ENCODE measurements around the gene BACH1.

BACH1 gene

GRCh38 chr21:29303288-29303687 lies 4.6 kb downstream of the BACH1 start:
- no peak for DNase-seq (ENCODE audit: extremely low spot score)
- POLR2A ChIA-PET: interaction anchor here (0.7 to 2.2 kb wide), 2 partner anchors 11 to 68 kb away, joined by 3 to 12 read pairs; no protein-coding TSS in a partner anchor
- CTCF ChIA-PET: interaction anchor here (1.0 to 3.7 kb wide), 10 partner anchors 11 to 216 kb away, joined by 3 to 16 read pairs (median 4); no protein-coding TSS in a partner anchor
- no peak for TF ChIP-seq CTCF (IDR thresholded peaks at IDR 0.05; ENCODE audit: control extremely low read depth, extremely low read depth, low read depth, missing control alignments)

- TF ChIP-seq CTCF (IDR thresholded peaks at IDR 0.05; ENCODE audit: control extremely low read depth, extremely low read depth, low read depth, missing control alignments): no peak
- CTCF ChIA-PET: no interaction called here
- POLR2A ChIA-PET: interaction anchor here (1.6 kb wide), 1 partner anchor 14 kb away, joined by 7 read pairs; no protein-coding TSS in a partner anchor
- DNase-seq (ENCODE audit: extremely low spot score): no peak
These were observed 5.9 kb downstream of the BACH1 start for GRCh38 chr21:29304597-29304996.

DNA sequence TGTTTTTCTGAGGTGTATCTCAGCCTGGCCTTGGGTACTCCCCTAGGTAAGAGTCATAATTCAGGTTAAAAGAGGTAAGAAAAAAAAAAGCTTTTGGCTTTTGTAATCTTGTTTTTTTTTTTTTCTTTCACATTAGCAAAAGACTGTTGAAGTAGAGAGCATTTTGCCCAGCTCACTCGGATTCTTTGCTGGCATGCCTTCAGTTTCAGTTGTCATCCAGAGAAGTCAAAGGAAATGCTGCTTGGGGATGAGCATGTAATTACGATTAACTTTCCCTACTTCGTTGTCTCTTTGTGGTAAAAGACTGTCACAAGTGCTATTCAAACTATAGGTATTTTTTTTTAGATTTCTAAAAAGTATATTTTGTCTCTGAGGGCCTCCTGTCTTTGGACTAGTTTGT lies 6.3 kb downstream of the BACH1 start:
- no peak for DNase-seq (ENCODE audit: extremely low spot score)
- POLR2A ChIA-PET: interaction anchor here (1.6 kb wide), 1 partner anchor 14 kb away, joined by 7 read pairs; no protein-coding TSS in a partner anchor

GRCh38 chr21:29305561-29305960 lies 6.8 kb downstream of the BACH1 start:
- DNase-seq (ENCODE audit: extremely low spot score): no peak
- TF ChIP-seq CTCF (IDR thresholded peaks at IDR 0.05; ENCODE audit: control extremely low read depth, extremely low read depth, low read depth, missing control alignments): no peak
- ChIA-PET POLR2A (interaction anchor here (1.6 kb wide), 1 partner anchor 13 kb away, joined by 7 read pairs; no protein-coding TSS in a partner anchor), CTCF (interaction anchor here (1.1 kb wide), 1 partner anchor 71 kb away, joined by 3 read pairs; no protein-coding TSS in a partner anchor)

More for the DNA sequence above, 6.3 kb downstream of the BACH1 start:
- no peak for TF ChIP-seq CTCF (IDR thresholded peaks at IDR 0.05; ENCODE audit: control extremely low read depth, extremely low read depth, low read depth, missing control alignments)
- CTCF ChIA-PET: no interaction called here

- ChIA-PET POLR2A (interaction anchor here (1.0 kb wide), 1 partner anchor 8 kb away, joined by 5 read pairs; the partner anchor contains the start of gene BACH1), CTCF (interaction anchor here (1.1 to 1.8 kb wide), 2 partner anchors 9 to 41 kb away, joined by 3 to 4 read pairs; no protein-coding TSS in a partner anchor)
- DNase-seq (ENCODE audit: extremely low spot score): no peak
These were observed 8.2 kb downstream of the BACH1 start for GRCh38 chr21:29306920-29307319.

More at GRCh38 chr21:29306920-29307319, 8.2 kb downstream of the BACH1 start:
- TF ChIP-seq CTCF (IDR thresholded peaks at IDR 0.05; ENCODE audit: control extremely low read depth, extremely low read depth, low read depth, missing control alignments): no peak

All from GM10248 (cell line).